Brain microvascular endothelial cell (primary cell): ENCODE measurements around the gene RASSF6.

ENCODE experiments used
- DNase-seq: peaks from one replicate; pipeline ENCODE4 v3.0.0-alpha.2; 2020
- H3K27ac ChIP-seq: fragments of 250-450 bp; sonication (Bioruptor Pico); 2 replicates; pipeline ENCODE4 v1.5.1; 2020; ENCODE audit warnings: mild to moderate bottlenecking, moderate library complexity
- H3K27me3 ChIP-seq: fragments of 250-450 bp; sonication (Bioruptor Pico); replicated peaks from 2 replicates; pipeline ENCODE4 v1.5.1; 2020; ENCODE audit warnings: mild to moderate bottlenecking
- H3K36me3 ChIP-seq: fragments of 250-450 bp; sonication (Bioruptor Pico); replicated peaks from 2 replicates; pipeline ENCODE4 v1.5.1; 2020; ENCODE audit warnings: mild to moderate bottlenecking
- H3K4me3 ChIP-seq: 2 replicates; pipeline ENCODE4 v1.5.1; 2011; ENCODE audit warnings: low read depth, mild to moderate bottlenecking, control low read depth, low read length, moderate library complexity
- in situ Hi-C: cut with HindIII; loops from 2 replicates; pipeline ENCODE4 v1.10.0; 2017; ENCODE audit warnings: low sequenced_read_pairs, low pct_ligation_motif_present
- TF ChIP-seq, protein P1 (sequence below): IDR thresholded peaks from 2 replicates; pipeline ENCODE4 v1.5.1; 2011; ENCODE audit warnings: low read depth, mild to moderate bottlenecking, moderate library complexity, low read length, control low read depth, inconsistent platforms; ENCODE audit errors: missing control alignments

RASSF6 gene

DNA sequence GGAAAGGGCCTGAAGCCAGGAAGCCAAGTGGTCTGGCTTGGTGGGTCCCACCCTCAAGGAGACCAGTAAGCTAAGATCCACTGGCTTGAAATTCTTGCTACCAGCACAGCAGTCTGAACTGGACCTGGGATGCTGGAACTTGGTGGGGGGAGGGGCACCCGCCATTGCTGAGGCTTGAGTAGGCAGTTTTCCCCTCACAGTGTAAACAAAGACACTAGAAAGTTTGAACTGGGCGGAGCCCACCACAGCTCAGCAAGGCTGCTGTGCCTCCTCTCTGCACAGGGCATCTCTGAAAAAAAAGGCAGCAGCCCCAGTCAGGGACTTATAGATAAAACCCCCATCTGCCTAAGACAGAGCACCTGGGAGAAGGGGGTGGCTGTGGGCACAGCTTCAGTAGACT lies 75.6 kb downstream of the RASSF6 start:
- no peak overlapping the region for H3K27ac ChIP-seq
- DNase-seq = no peak
- TF ChIP-seq, protein P1, sequence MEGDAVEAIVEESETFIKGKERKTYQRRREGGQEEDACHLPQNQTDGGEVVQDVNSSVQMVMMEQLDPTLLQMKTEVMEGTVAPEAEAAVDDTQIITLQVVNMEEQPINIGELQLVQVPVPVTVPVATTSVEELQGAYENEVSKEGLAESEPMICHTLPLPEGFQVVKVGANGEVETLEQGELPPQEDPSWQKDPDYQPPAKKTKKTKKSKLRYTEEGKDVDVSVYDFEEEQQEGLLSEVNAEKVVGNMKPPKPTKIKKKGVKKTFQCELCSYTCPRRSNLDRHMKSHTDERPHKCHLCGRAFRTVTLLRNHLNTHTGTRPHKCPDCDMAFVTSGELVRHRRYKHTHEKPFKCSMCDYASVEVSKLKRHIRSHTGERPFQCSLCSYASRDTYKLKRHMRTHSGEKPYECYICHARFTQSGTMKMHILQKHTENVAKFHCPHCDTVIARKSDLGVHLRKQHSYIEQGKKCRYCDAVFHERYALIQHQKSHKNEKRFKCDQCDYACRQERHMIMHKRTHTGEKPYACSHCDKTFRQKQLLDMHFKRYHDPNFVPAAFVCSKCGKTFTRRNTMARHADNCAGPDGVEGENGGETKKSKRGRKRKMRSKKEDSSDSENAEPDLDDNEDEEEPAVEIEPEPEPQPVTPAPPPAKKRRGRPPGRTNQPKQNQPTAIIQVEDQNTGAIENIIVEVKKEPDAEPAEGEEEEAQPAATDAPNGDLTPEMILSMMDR = no peak
- H3K4me3 ChIP-seq = no peak overlapping the region
- in situ Hi-C loops = no loop called here
- no peaks in the 10 kb centered on the region for H3K36me3 ChIP-seq
- H3K27me3 ChIP-seq = no peaks in the 10 kb centered on the region

DNA sequence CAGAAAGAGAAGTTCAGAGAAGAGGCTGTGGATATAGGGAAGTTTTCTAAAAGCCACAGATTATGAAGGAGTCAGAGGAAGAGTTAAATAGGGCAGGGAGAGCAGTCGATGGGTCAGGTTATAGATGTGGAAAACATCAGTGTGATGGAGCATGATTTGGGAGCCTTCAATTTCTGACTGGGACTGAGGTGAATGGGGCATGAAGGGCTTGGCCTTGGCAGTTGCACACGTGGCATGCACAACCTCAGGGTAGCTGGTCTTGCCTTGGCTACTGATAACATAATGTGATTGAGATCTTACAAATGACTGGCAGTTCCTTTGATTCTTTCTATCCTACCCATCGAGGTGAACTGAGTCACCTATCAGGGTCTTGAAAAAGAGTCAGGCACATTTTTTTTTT lies 79.0 kb downstream of the RASSF6 start:
- TF ChIP-seq, protein P1 = no peak
- Histone ChIP-seq H3K27me3 (no peaks in the 10 kb centered on the region), H3K36me3 (no peaks in the 10 kb centered on the region), H3K27ac (no peak overlapping the region), H3K4me3 (no peak overlapping the region)
- DNase-seq = no peak
- in situ Hi-C loops = no loop called here

DNA sequence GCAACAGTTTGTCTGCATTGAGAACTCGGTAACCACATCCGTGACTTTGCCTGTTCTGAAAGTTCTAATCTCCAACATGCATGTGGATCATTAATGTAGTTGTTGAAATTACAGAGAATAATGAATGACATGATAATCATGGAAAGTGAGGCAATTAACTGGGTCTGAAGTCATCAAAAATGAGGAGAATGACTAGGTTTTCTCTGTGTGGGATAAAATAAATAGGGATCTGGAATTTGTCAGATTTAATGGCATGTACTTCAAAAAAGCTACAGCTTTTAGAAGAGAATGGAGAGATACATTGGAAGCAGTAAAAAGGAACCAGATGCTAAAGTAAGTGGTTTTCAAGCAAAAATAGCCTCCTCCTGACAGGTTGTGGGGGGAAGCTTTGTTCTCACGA lies 79.4 kb downstream of the RASSF6 start:
- no peaks in the 10 kb centered on the region for H3K36me3 ChIP-seq
- no peak for DNase-seq
- no peak overlapping the region for H3K4me3 ChIP-seq
- TF ChIP-seq, protein P1 = no peak
- H3K27ac ChIP-seq = no peak overlapping the region
- in situ Hi-C loops = no loop called here
- no peaks in the 10 kb centered on the region for H3K27me3 ChIP-seq

DNA sequence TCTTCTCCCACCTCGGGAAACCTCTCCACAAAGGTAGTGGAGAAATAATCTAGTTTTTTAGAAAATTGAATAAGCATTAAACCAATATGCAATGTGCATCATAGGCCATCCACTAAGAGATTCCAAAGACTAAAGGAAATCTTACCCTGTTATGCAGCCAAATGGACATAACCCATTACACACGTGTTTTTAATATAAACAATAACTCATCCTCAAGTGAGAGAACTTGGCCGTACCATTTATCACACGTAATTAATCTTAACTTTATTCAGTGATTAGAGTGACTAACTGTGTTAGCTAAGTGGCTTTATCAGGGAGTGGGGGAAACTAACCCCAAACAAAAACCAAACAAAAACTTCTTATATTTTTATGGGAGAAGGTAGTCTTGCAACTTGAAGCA lies 80.8 kb downstream of the RASSF6 start:
- TF ChIP-seq, protein P1 = no peak
- no peaks in the 10 kb centered on the region for H3K27me3 ChIP-seq
- no peaks in the 10 kb centered on the region for H3K36me3 ChIP-seq
- H3K4me3 ChIP-seq = no peak overlapping the region
- no peak overlapping the region for H3K27ac ChIP-seq
- in situ Hi-C loops = no loop called here
- DNase-seq = no peak

DNA sequence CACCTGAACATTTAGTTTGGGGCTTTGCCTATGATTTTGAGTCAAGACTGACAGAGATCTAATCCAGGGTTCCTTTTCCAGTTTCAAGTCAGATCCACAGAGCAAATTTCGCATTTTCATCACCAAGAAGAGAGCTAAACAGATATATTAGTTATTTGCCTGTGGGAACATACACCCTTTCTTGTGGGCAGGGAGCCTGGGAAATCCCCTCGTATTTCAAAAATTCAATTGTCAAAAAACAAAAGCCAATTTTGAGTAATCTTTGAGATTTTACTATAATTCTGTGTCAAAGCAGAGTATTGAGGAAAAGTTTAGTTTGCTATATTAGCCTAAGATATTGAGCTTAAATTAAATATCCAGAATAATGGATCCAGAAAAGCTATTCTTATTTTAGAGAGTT lies 82.1 kb downstream of the RASSF6 start:
- in situ Hi-C loops = no loop called here
- no peaks in the 10 kb centered on the region for H3K27me3 ChIP-seq
- TF ChIP-seq, protein P1 = no peak
- no peak overlapping the region for H3K27ac ChIP-seq
- no peak overlapping the region for H3K4me3 ChIP-seq
- no peaks in the 10 kb centered on the region for H3K36me3 ChIP-seq
- no peak for DNase-seq

DNA sequence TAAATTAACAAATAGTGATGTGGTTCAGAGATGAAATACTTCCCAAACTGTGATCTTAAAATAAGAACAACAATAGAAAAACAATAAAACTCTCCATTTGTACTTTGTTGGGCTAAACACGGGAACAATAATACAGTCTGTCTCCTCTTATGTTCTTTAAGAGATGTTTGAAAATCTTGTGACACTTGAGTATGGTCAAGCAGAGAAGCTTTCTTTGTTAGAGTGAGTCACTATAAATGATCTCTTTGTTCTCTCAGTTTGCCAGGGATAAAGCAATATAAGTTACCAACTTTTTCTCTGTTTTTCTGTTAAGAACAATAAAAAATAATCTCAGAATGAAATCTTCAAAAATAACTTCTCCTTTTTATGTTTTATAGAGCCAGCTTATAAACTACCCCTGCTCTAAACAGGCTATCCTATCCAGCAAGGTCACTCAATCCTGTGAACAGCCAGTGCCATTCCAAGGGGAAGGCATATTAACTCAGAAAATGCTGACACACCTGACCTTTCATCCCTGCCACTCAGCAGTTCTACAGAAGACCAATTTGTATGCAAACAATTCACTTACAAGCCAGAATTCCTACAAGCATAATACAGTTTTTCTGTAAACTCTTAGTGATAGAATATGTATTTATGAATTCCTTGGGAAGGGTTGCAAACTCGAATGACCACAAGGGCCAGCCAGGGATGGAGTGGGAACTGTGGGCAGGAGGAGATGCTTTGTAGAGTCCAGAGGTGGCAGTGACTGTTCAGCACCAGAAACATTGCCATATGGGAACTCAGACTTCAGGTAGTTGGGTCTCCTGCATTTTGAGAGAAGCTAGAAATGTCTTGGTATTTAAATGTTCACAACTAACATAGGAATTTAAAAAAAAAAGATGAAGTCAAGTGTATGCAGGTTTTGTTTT lies 86.5 kb downstream of the RASSF6 start:
- TF ChIP-seq, protein P1 = no peak
- in situ Hi-C loops = no loop called here
- no peaks in the 10 kb centered on the region for H3K36me3 ChIP-seq
- H3K27me3 ChIP-seq = no peaks in the 10 kb centered on the region
- DNase-seq = no peak
- H3K4me3 ChIP-seq = no peak overlapping the region
- no peak overlapping the region for H3K27ac ChIP-seq
